Measurements from ENCODE around the gene PARP1.

- TF ChIP-seq POLR2A (IDR thresholded peaks at IDR 0.05): no peak
- TF ChIP-seq, protein P1, sequence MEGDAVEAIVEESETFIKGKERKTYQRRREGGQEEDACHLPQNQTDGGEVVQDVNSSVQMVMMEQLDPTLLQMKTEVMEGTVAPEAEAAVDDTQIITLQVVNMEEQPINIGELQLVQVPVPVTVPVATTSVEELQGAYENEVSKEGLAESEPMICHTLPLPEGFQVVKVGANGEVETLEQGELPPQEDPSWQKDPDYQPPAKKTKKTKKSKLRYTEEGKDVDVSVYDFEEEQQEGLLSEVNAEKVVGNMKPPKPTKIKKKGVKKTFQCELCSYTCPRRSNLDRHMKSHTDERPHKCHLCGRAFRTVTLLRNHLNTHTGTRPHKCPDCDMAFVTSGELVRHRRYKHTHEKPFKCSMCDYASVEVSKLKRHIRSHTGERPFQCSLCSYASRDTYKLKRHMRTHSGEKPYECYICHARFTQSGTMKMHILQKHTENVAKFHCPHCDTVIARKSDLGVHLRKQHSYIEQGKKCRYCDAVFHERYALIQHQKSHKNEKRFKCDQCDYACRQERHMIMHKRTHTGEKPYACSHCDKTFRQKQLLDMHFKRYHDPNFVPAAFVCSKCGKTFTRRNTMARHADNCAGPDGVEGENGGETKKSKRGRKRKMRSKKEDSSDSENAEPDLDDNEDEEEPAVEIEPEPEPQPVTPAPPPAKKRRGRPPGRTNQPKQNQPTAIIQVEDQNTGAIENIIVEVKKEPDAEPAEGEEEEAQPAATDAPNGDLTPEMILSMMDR (IDR thresholded peaks at IDR 0.05): no peak
These were observed 6.3 kb upstream of the PARP1 start for GRCh38 chr1:226414098-226414698.

Data from lower leg skin (tissue), 3 donors.